Measurements from ENCODE around the gene ULK2.

- TF ChIP-seq PATZ1 (CRISPR knock-in tag; IDR thresholded peaks at IDR 0.05; ENCODE audit: borderline replicate concordance): no peak
- no peak for TF ChIP-seq ISL1 (CRISPR knock-in tag; IDR thresholded peaks at IDR 0.05)
- TF ChIP-seq ZC3H10 (CRISPR knock-in tag; IDR thresholded peaks at IDR 0.05): no peak
- no peak for TF ChIP-seq BACH2 (CRISPR knock-in tag; IDR thresholded peaks at IDR 0.05; ENCODE audit: borderline replicate concordance)
- no peak for TF ChIP-seq ZFP30 (CRISPR knock-in tag; IDR thresholded peaks at IDR 0.05)
- TF ChIP-seq POU6F1 (CRISPR knock-in tag; IDR thresholded peaks at IDR 0.05; ENCODE audit: borderline replicate concordance, low read depth): no peak
- TF ChIP-seq SNAI2 (CRISPR knock-in tag; IDR thresholded peaks at IDR 0.05): no peak
- TF ChIP-seq ARNTL (CRISPR knock-in tag; IDR thresholded peaks at IDR 0.05; ENCODE audit: borderline replicate concordance, low read depth): no peak
- TF ChIP-seq ZFP3 (CRISPR knock-in tag; IDR thresholded peaks at IDR 0.05): no peak
- TF ChIP-seq CREB5 (CRISPR knock-in tag; IDR thresholded peaks at IDR 0.05; ENCODE audit: low read depth): no peak
Observed at GRCh38 chr17:19724501-19725420, 143.0 kb downstream of the ULK2 start.

Measured in SK-N-SH treated with all-trans-retinoic acid at 6 μM for 48 hours (cell line).